ENCODE data around the gene KLHDC7A. TPM values are rescaled to one million over a fixed set of nuclear protein-coding genes. Genes with fewer than 3 reads are reported as not detected.

The KLHDC7A gene
- total RNA-seq, 1 experiment from 2014 or later: 0.58 TPM

Other genes starting within 250 kb of the KLHDC7A start
- gene PAX7, start 149.9 kb downstream of the KLHDC7A start, total RNA-seq (2014; rRNA removed; shearing (Covaris generic)): 2.1 and 2.3 TPM in 2 replicates

Measured in H4 (cell line).